HG02610 (cell line): ENCODE measurements around the gene VDAC2.
A peak's percentile ranks its signal among the peaks of the same experiment; 100 is the strongest.
"Not testable (repeated sequence)": the region's sequence is repeated elsewhere in the genome, so short reads cannot be mapped to it uniquely, and the experiment has no call there.

Experiments used
- ATAC-seq: cut with Tn5 transposase; IDR thresholded peaks from one replicate; pipeline ENCODE4 v1.9.1; 2021; ENCODE audit warnings: mild to moderate bottlenecking, moderate library complexity; ENCODE audit not compliant: unreplicated experiment

Gene VDAC2

GRCh38 chr10:75210282-75211006 is at the start of gene VDAC2:
Gene VDAC2, plus strand, starts transcription at chr10:75210796. Its CDS starts 363 bp downstream, at chr10:75211159.
- ATAC-seq = peak; percentile 87

- peak; percentile 95 for ATAC-seq
Observed at GRCh38 chr10:75165684-75166622, 44.6 kb upstream of the VDAC2 start.

GRCh38 chr10:75166623-75166972 is 44.0 kb upstream of the VDAC2 start:
- peak; percentile 12 for ATAC-seq

GRCh38 chr10:75168275-75168674 is 42.3 kb upstream of the VDAC2 start:
- no peak for ATAC-seq

GRCh38 chr10:75170215-75170614 is 40.4 kb upstream of the VDAC2 start:
- ATAC-seq = no peak

- no peak for ATAC-seq
Observed at GRCh38 chr10:75175046-75175445, 35.5 kb upstream of the VDAC2 start.

GRCh38 chr10:75176046-75176445 is 34.5 kb upstream of the VDAC2 start:
- no peak for ATAC-seq

- ATAC-seq = no peak
Observed at GRCh38 chr10:75176736-75177135, 33.9 kb upstream of the VDAC2 start.

GRCh38 chr10:75179657-75180177 is 30.9 kb upstream of the VDAC2 start:
- ATAC-seq = no peak

GRCh38 chr10:75180592-75180991 is 30.0 kb upstream of the VDAC2 start:
- no peak for ATAC-seq

- ATAC-seq = no peak
Observed at GRCh38 chr10:75181073-75181472, 29.5 kb upstream of the VDAC2 start.

- ATAC-seq = no peak
Observed at GRCh38 chr10:75186310-75186709, 24.3 kb upstream of the VDAC2 start.

- ATAC-seq = peak; percentile 55
Observed at GRCh38 chr10:75187961-75188426, 22.6 kb upstream of the VDAC2 start.

GRCh38 chr10:75188522-75188921 is 22.1 kb upstream of the VDAC2 start:
- not testable (repeated sequence) for ATAC-seq

GRCh38 chr10:75189266-75190096 is 21.1 kb upstream of the VDAC2 start:
- ATAC-seq = no peak

- ATAC-seq = no peak
Observed at GRCh38 chr10:75191821-75192568, 18.6 kb upstream of the VDAC2 start.

- ATAC-seq = not testable (repeated sequence)
Observed at GRCh38 chr10:75194625-75195024, 16.0 kb upstream of the VDAC2 start.

GRCh38 chr10:75195035-75195763 is 15.4 kb upstream of the VDAC2 start:
- no peak for ATAC-seq

- ATAC-seq = no peak
Observed at GRCh38 chr10:75197066-75197465, 13.5 kb upstream of the VDAC2 start.
